ENCODE results near the gene MTR.

GRCh38 chr1:236858165-236858564 lies 63.1 kb downstream of the MTR start:
- TF ChIP-seq, protein P1, sequence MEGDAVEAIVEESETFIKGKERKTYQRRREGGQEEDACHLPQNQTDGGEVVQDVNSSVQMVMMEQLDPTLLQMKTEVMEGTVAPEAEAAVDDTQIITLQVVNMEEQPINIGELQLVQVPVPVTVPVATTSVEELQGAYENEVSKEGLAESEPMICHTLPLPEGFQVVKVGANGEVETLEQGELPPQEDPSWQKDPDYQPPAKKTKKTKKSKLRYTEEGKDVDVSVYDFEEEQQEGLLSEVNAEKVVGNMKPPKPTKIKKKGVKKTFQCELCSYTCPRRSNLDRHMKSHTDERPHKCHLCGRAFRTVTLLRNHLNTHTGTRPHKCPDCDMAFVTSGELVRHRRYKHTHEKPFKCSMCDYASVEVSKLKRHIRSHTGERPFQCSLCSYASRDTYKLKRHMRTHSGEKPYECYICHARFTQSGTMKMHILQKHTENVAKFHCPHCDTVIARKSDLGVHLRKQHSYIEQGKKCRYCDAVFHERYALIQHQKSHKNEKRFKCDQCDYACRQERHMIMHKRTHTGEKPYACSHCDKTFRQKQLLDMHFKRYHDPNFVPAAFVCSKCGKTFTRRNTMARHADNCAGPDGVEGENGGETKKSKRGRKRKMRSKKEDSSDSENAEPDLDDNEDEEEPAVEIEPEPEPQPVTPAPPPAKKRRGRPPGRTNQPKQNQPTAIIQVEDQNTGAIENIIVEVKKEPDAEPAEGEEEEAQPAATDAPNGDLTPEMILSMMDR (IDR thresholded peaks at IDR 0.05): no peak
- TF ChIP-seq POLR2A (IDR thresholded peaks at IDR 0.05): no peak
